Hepatic stellate cell (primary cell): Measurements from ENCODE around the gene TMEM63A.
"Not testable (repeated sequence)": the region's sequence is repeated elsewhere in the genome, so short reads cannot be mapped to it uniquely, and the experiment has no call there.

ENCODE experiments used
- DNase-seq: peaks from one replicate; pipeline ENCODE4 v3.0.0; 2011; ENCODE audit warnings: low spot score

TMEM63A gene

DNA sequence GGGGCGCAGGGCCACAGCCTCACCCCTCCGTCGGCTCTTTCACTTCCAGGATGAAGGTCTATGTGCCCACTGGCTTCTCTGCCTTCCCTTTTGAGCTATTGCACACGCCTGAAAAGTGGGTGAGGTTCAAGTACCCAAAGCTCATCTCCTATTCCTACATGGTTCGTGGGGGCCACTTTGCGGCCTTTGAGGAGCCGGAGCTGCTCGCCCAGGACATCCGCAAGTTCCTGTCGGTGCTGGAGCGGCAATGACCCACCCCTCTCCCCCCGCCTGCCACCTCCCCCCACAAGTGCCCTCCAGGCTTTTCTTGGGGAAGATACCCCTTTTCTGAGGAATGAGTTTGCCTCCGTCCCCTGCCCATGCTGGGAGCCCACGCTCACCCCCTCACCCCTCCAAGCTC lies 37.1 kb downstream of the TMEM63A start:
- DNase-seq, result no peak

- DNase-seq, result no peak
These were observed 37.7 kb downstream of the TMEM63A start for GRCh38 chr1:225844236-225845061.

GRCh38 chr1:225843426-225843795 lies 38.8 kb downstream of the TMEM63A start:
- DNase-seq, result no peak

DNA sequence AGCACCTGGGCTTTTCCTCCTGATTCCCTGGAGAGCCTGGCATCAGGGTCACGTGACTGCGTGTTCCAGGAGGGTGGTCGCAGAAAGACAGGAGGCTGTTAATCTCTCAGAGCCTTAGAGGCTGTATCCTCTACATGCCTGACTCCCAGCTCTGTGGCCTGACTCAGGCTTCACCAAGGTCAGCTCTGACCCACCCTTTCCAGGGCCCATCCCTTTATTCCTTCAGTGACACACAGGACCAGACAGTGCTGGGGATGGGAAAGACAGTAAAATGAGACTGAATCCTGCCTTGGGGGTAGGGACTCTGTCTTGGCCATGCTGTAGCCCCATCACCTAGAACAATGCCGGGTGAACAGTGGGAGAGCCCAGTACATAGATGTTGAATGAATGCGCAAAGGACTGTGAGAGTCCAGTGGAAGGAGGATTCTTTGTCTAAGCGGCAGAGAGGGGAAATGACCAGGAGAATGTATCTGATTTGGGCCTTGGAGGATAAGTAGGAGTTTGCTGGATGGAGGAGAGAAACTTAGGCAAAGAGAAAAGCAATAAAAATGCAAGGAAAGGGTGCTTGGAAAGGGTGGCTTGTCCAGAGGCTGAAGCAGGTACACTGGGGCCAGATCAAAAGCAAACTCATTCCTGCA lies 39.3 kb downstream of the TMEM63A start:
- no peak for DNase-seq

- DNase-seq, result no peak
These were observed 40.1 kb downstream of the TMEM63A start for GRCh38 chr1:225842074-225842473.

DNA sequence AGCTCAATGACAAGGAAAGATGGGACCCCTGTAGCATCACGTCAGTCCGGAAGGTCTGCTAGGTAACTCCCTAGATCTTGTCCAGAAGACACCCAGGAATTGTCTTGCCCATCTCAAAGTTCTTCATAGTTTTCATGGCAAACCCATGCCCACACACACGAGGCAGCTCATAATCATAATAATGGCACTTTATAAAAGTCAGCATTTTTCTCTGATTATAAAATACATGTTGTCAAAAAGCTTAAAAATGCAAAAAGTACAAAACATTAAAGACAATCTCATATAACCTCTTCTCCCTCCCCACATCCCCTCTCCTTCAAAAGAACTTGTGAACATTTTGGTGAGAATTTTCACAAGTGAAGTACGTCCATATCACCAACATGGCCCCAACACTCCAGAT lies 41.5 kb downstream of the TMEM63A start:
- no peak for DNase-seq

DNA sequence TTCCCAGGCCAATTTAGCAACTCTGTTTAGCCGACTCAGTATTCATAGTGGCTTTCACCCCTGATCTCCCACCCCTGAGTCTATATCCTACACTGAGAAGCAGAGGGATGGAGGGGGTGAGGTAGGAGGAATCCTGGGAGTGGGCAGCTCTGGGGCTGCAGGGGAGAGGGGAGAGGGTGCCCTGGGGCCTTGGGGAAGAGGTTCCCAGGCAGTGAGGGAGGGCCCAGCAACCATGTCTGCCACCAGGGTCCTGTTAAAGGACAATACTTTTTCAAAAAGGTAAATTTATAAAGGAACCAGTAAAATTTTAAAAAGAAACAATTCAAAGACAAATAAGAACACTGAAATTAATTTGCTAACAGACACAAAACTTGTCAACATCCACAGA lies 42.0 kb downstream of the TMEM63A start:
- DNase-seq, result no peak

DNA sequence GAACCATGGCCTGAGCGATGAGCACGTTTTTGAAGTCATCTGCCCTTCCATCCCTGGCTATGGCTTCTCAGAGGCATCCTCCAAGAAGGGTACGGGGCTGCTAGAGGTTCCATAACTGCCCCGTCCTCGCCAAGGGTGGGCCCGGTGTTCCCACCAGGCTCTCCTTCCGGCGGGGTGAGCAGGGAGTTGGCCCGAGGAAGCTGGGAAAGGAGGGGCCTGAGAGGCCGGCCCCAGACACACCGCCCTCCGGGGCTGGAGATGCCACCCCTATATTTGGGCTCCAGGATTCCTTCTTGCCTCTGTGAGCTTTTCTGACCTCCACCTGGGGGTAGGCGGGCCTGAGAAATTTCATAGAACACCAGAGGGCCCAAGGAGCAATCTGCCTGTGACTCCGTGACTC lies 43.4 kb downstream of the TMEM63A start:
- no peak for DNase-seq

DNA sequence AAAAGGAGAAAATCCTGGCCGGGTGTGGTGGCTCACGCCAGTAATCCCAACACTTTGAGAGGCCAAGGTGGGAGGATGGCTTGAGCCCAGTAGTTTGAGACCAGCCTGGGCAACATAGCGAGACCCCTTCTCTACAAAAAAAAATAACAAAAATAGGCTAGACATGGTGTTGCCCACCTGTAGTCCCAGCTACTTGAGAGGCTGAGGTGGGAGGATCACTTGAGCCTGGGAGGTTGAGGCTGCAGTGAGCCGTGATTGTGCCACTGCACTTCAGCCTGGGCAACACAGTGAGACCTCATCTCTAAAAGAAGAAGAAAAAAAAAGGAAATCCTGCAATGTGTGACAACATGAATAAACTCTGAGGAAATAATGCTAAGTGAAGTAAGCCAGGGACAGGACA lies 45.9 kb downstream of the TMEM63A start:
- DNase-seq, result not testable (repeated sequence)

DNA sequence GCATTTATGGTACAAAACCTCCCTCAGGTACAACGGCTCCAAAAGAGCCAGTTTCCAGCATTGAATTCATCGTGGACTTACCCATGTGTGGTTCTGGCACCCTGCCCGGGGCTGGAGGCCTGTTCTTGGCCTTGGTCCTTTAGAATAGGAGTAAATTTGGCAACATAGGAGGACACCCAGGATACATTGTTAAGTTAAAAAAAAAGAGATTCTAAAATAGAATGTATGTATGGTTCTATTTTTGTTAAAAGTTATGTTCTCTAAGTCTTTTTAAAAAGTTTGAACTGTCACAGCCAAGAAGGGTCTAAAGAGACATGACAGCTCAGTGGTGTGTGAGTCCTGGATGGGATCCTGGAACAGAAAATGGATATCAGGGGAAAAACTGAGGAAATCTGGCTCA lies 46.3 kb downstream of the TMEM63A start:
- no peak for DNase-seq

DNA sequence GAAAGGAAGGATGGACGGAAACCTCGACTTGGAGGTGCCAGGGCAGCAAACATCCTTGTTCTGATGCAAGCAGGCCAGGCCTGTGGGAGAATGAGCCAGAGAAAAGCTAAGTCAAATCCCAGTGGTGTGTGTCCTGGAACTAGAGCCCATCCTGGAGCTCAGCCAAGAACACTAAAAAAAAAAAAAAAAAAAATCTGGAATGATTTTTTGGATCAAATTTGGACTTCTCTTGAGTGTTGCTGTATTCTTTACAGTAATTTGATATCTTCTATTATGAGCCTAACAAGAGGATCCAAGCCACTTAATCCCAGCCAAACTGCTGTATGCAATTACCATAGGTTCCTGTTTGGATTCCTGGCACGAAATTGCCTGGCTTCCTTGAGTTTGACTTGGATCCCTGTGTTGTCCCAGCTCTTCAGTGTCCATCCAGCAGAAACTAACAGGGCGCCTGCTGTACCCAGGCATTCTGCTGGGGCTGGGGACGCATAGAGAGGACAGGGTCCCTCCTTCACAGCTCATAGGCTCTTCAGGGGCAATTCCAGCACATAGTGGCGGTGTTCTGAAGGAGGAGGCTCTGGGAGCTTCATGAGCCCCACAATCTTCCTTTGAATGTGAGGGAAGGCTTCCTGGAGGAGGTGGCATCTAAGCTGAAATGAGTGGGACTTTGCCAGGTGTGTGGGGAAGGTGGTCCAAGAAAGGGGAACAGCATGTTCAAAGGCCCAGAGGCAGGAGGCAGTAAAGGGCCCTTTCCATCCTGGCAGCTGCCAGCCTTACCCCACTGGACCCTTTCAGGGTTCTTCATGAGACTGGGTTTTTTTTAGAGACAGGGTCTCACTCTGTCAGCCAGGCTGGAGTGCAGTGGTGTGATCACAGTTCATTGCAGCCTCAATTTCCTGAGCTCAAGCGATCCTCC lies 47.5 kb downstream of the TMEM63A start:
- peak; percentile 53 for DNase-seq

DNA sequence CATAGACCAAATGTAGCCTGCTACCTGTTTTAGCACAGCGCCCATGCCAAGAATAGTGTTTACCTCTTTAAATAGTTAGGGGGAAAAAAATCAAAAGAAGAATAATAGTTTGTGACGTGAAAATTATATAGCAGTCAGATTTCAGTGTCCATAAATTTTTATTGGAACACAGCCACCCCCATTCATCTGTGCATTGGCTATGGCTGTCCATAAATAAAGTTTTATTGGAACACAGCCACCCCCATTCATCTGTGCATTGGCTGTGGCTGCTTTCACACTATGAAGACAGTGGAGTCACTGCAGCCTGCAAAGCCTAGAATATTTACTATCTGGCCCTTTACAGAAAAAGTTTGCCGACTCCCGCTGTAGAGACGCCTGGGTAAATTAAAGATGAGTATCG lies 51.3 kb downstream of the TMEM63A start:
- no peak for DNase-seq

DNA sequence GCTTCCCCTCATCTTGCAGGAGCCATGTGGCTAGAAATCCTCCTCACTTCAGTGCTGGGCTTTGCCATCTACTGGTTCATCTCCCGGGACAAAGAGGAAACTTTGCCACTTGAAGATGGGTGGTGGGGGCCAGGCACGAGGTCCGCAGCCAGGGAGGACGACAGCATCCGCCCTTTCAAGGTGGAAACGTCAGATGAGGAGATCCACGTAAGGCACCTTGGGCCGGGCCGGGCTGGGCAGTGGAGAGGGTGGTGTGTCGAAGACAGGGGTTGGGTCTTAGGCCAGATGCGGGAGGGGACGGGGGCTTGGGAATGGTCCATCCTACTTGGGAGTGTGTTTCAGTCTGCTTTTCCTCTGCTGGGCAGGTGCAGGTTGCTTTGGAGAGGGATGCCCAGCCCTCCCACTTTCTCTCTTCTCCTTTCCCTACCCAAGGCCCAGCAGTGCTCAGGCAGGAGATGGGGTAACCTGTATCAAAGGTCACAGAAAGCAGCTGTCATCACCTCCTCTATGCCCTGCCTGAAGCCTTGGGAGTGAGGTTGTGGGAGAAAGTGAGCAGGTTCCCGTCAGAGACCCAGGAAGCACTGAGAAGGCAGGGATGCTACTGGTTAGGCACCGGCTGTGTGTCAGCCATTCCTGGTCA lies 53.4 kb downstream of the TMEM63A start:
- no peak for DNase-seq

DNA sequence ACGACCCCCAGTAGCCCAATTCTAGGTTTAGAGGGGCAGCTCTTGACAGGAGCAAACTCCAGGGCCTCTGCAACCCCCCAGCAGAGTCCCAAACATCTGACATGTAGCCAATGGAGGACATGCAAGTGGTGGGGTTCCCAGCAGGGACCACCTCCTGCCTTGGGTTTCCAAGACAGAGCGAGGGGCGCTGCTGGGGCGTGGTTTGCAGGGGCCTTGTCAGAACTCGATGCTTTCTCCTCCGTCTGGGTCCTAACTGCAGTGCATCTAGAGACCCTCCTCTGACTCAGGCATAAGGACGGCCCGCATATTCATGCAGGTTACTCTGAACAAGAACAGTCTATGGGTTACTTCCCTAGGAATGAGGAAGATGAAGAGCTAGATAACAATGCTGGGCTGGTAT lies 55.1 kb downstream of the TMEM63A start:
- no peak for DNase-seq

DNA sequence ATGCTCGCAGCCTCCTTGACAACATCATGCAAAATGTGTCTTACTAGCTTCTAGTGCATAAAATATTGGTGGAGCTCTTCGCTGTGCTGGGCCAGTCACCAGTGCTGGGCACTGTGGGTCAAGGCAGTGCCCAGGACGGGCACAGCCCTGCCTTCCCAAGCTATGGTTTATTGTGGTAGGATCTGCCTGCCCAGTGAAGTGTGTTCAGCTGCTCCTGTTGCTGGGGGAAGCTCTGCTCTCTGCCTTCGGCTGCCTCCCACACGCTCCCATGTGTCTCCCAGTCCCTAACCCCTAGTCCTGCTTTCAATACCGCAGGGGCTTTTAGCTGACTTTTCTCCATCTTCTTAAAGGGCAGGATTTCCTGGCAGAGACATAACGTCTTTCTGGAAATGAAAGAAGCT lies 56.6 kb downstream of the TMEM63A start:
- DNase-seq, result no peak

- no peak for DNase-seq
These were observed 57.1 kb downstream of the TMEM63A start for GRCh38 chr1:225825078-225825477.

- DNase-seq, result no peak
These were observed 57.6 kb downstream of the TMEM63A start for GRCh38 chr1:225824533-225824941.

DNA sequence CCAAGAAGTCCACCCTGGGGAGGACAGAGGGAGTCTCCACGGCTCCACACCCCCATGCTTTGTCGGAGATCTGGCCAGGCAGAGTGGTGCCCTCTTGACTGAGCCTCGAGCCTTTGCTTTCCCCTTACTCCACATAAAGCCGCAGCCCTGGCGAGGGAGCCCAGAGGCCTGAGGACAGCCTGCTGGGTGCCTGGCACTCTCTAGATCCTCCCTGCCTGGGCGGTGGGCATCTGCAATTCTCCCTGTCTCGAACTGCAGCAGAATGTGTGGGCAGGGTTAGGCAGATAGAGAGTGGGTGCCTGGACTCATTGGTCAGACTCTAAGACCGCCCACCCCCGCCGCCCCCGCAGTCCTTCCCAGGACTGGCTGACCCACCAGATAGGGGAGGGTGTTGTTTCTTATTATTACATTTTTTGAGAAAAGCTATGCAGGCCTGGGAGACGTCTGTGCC lies 58.3 kb downstream of the TMEM63A start:
- no peak for DNase-seq

- DNase-seq, result no peak
These were observed 59.4 kb downstream of the TMEM63A start for GRCh38 chr1:225822655-225823403.

GRCh38 chr1:225820522-225821120 lies 61.6 kb downstream of the TMEM63A start:
- no peak for DNase-seq
